ENCODE measurements around the gene KATNB1. TPM values are rescaled to one million over a fixed set of nuclear protein-coding genes. Genes with fewer than 3 reads are reported as not detected.

Gene KATNB1
- total RNA-seq, 1 experiment from 2014 or later = 8.1 TPM

- intact Hi-C loops (cut with micrococcal nuclease; ENCODE audit: unreplicated experiment) (no loop called here), in situ Hi-C loops (cut with HindIII; ENCODE audit: low pct_unique_long_range_greater_than_20kb, low sequenced_read_pairs) (no loop called here)
- no peak overlapping the region for H3K27ac ChIP-seq (ENCODE audit: low read length)
- H3K4me1 ChIP-seq (ENCODE audit: control insufficient read depth, insufficient read depth, low read length) = peaks cover 4% of the 10 kb centered on the region
- CTCF ChIA-PET = no interaction called here
- ATAC-seq (no peak), DNase-seq (ENCODE audit: low read depth, low spot score) (no peak)
- no TSS peak for BruUV-seq (replicated peaks)
- H3K9me3 ChIP-seq (ENCODE audit: control insufficient read depth, insufficient read depth, low read depth, low read length) = no peaks in the 10 kb centered on the region
- H3K36me3 ChIP-seq (ENCODE audit: control insufficient read depth, insufficient read depth, low read length) = no peaks in the 10 kb centered on the region; the same call in 1 of the 2 replicates
- POLR2A ChIA-PET = no interaction called here
- H3K27me3 ChIP-seq (ENCODE audit: control insufficient read depth, insufficient read depth, low read length) = no peaks in the 10 kb centered on the region
- TF ChIP-seq, protein P1, sequence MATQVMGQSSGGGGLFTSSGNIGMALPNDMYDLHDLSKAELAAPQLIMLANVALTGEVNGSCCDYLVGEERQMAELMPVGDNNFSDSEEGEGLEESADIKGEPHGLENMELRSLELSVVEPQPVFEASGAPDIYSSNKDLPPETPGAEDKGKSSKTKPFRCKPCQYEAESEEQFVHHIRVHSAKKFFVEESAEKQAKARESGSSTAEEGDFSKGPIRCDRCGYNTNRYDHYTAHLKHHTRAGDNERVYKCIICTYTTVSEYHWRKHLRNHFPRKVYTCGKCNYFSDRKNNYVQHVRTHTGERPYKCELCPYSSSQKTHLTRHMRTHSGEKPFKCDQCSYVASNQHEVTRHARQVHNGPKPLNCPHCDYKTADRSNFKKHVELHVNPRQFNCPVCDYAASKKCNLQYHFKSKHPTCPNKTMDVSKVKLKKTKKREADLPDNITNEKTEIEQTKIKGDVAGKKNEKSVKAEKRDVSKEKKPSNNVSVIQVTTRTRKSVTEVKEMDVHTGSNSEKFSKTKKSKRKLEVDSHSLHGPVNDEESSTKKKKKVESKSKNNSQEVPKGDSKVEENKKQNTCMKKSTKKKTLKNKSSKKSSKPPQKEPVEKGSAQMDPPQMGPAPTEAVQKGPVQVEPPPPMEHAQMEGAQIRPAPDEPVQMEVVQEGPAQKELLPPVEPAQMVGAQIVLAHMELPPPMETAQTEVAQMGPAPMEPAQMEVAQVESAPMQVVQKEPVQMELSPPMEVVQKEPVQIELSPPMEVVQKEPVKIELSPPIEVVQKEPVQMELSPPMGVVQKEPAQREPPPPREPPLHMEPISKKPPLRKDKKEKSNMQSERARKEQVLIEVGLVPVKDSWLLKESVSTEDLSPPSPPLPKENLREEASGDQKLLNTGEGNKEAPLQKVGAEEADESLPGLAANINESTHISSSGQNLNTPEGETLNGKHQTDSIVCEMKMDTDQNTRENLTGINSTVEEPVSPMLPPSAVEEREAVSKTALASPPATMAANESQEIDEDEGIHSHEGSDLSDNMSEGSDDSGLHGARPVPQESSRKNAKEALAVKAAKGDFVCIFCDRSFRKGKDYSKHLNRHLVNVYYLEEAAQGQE (IDR thresholded peaks at IDR 0.05; ENCODE audit: insufficient read depth in 1 of 2, low read depth in 2 of 2, low read length in 1 of 2) = no peak
- no peak for TF ChIP-seq TCF7L2 (IDR thresholded peaks at IDR 0.05; ENCODE audit: low read depth, low read length)
- no peak overlapping the region for H3K4me3 ChIP-seq (ENCODE audit: low read depth in 2 of 2, low read length in 2 of 2)
Measured at GRCh38 chr16:57740423-57741071, 5.0 kb downstream of the KATNB1 start.

- Histone ChIP-seq H3K27me3 (ENCODE audit: control insufficient read depth, insufficient read depth, low read length) (no peaks in the 10 kb centered on the region), H3K27ac (ENCODE audit: low read length) (no peak overlapping the region), H3K9me3 (ENCODE audit: control insufficient read depth, insufficient read depth, low read depth, low read length) (no peaks in the 10 kb centered on the region), H3K4me3 (ENCODE audit: low read depth in 2 of 2, low read length in 2 of 2) (no peak overlapping the region), H3K36me3 (ENCODE audit: control insufficient read depth, insufficient read depth, low read length) (no peaks in the 10 kb centered on the region), H3K4me1 (ENCODE audit: control insufficient read depth, insufficient read depth, low read length) (peaks cover 3% of the 10 kb centered on the region)
- no TSS peak for BruUV-seq (replicated peaks)
- TF ChIP-seq SIN3A (IDR thresholded peaks at IDR 0.05; ENCODE audit: borderline replicate concordance, insufficient read depth, low read depth, low read length) = no peak
- TF ChIP-seq, protein P1 (IDR thresholded peaks at IDR 0.05; ENCODE audit: insufficient read depth in 1 of 2, low read depth in 2 of 2, low read length in 1 of 2) = no peak
- no peak for TF ChIP-seq TCF7L2 (IDR thresholded peaks at IDR 0.05; ENCODE audit: low read depth, low read length)
- TF ChIP-seq CTCF (IDR thresholded peaks at IDR 0.05) = no peak
- no peak for TF ChIP-seq POLR2AphosphoS5 (IDR thresholded peaks at IDR 0.05; ENCODE audit: low read depth, low read length)
- DNase-seq (ENCODE audit: low read depth, low spot score) (no peak), ATAC-seq (no peak)
- intact Hi-C loops (cut with micrococcal nuclease; ENCODE audit: unreplicated experiment) = no loop called here
- ChIA-PET CTCF (no interaction called here), POLR2A (no interaction called here)
- in situ Hi-C loops (cut with HindIII; ENCODE audit: low pct_unique_long_range_greater_than_20kb, low sequenced_read_pairs) = no loop called here
Measured at GRCh38 chr16:57741660-57742191, 6.2 kb downstream of the KATNB1 start.
